ENCODE data around the gene ULBP1.
A peak's percentile ranks its signal among the peaks of the same experiment; 100 is the strongest.
"Not testable (repeated sequence)": the region's sequence is repeated elsewhere in the genome, so short reads cannot be mapped to it uniquely, and the experiment has no call there.

The ULBP1 gene

DNA sequence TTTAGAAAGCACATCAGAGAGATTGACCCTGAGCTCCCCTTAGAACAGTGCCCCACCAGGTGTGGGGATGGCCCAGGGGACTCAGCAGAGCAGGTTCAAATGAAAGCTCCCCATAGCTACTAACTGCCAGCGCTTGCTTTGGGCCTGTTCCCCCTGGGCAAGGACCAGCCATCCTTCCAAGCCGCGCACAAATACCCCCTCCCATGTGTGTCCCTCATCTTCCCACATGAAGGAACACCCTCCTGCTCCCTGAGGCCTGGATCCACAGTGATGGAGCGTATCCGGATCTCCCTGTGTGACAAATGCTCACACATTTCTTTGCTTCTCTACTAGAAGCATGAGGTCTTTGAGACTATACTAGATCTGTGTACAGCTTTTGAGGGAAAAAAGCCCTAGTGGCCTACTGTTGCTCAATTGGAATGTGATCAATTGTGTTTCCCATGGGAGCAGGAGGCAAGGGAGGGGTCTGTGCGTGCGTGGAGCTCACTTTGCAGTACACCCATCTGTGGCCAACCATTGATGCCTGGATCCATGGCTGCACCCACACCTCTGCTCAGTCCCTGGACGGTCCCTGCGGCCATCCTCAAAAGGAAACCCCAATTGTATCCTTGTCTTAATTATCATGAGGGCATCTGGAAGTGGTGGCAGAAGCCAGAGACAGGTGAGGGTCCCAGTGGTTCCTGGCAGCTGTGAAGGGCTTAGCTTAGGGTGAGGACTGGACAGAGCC is 39.4 kb upstream of the ULBP1 start:
- TF ChIP-seq POLR2A (IDR thresholded peaks at IDR 0.05; ENCODE audit: low read depth, low read length): no peak
- TF ChIP-seq POLR2AphosphoS5 (IDR thresholded peaks at IDR 0.05; ENCODE audit: low read depth, low read length): no peak
- no peak for TF ChIP-seq TAF1 (IDR thresholded peaks at IDR 0.05; ENCODE audit: borderline replicate concordance, low read depth, low read length)
- FAIRE-seq: no peak
- DNase-seq (ENCODE audit: insufficient read length): no peak

- DNase-seq (ENCODE audit: insufficient read length) (no peak), FAIRE-seq (no peak)
- TF ChIP-seq TAF1 (IDR thresholded peaks at IDR 0.05; ENCODE audit: borderline replicate concordance, low read depth, low read length) (no peak), POLR2A (IDR thresholded peaks at IDR 0.05; ENCODE audit: low read depth, low read length) (no peak), POLR2AphosphoS5 (IDR thresholded peaks at IDR 0.05; ENCODE audit: low read depth, low read length) (no peak)
Measured at GRCh38 chr6:149924933-149925252, 38.9 kb upstream of the ULBP1 start.

- no peak for FAIRE-seq
- DNase-seq (ENCODE audit: insufficient read length): no peak
- TF ChIP-seq TAF1 (IDR thresholded peaks at IDR 0.05; ENCODE audit: borderline replicate concordance, low read depth, low read length) (no peak), POLR2A (IDR thresholded peaks at IDR 0.05; ENCODE audit: low read depth, low read length) (no peak), POLR2AphosphoS5 (IDR thresholded peaks at IDR 0.05; ENCODE audit: low read depth, low read length) (no peak)
Measured at GRCh38 chr6:149925253-149925973, 38.3 kb upstream of the ULBP1 start.

DNA sequence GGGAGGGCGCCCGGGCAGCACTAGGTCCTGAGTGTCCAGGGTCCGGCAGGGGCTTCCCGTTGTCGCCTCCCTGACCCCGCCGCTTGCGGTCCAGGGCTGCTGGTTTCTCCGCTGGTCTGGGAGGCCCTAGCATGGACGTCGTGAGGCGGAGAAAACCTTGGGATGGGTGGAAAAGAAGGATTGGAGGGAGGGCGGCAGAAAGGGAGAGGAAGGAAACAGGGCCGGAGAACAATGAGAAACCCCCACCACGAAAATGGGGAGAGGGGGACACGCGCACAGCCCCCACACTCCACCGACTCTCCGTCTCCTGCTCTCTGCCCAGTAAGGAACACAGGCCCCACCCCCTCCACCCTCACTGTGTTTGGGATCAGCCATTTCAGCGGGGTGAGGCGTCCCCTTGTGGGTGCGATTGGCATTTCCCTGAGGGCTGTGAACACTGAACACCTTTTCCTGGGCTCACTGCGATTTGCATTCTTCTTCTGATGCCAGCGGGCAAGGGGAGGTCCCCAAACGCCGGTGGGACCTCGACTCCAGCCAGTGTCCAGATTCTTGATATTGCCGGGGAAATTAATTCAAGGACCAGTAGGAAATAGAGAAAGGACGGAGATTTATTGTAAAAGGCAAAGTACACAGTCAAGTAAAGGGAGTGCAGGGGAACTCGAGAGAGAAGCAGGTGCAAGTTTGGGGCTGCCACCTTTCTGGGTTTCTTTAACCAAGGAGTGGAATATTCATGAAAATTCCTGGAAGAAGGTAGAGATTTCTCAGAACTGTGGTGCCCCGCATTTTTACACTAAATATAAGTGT is 37.6 kb upstream of the ULBP1 start:
- FAIRE-seq (no peak), DNase-seq (ENCODE audit: insufficient read length) (no peak)
- TF ChIP-seq POLR2A (IDR thresholded peaks at IDR 0.05; ENCODE audit: low read depth, low read length): no peak
- TF ChIP-seq TAF1 (IDR thresholded peaks at IDR 0.05; ENCODE audit: borderline replicate concordance, low read depth, low read length): no peak

DNA sequence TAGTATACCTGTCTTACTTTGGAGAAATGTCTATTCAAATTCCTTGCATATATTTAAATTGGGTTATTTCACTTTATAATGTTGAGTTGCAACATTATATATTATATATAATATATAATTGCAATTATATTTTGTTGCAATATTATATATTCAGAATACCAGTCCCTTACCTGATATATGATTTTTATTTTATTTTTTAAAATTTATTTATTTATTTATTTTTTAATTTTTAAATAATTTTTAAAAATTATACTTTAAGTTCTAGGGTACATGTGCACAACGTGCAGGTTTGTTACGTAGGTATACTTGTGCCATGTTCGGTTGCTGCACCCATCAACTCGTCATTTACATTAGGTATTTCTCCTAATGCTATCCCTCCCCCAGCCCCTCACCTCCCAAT is 36.7 kb upstream of the ULBP1 start:
- DNase-seq (ENCODE audit: insufficient read length); FAIRE-seq: not testable (repeated sequence)

DNA sequence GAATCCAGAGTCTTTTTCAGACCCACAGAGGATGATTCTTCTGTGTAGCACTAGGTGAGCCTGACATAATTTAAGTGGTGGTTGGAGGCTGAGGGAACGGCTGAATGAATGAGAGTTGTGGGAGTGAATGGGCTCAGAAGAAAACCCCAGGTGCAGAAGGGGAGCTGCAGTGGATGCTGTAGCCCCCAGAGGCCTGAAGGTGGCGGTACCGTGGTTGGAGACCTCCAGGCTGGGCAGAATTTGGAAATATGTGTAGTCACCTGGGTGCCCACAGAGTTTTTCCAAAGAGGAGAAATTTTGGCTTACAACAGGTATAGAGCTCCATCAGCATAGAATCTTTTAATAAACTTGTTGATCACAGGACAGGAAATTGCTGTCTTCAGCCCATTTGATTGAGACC is 34.3 kb upstream of the ULBP1 start:
- DNase-seq (ENCODE audit: insufficient read length) (no peak), FAIRE-seq (no peak)
- TF ChIP-seq TAF1 (IDR thresholded peaks at IDR 0.05; ENCODE audit: borderline replicate concordance, low read depth, low read length) (no peak), POLR2A (IDR thresholded peaks at IDR 0.05; ENCODE audit: low read depth, low read length) (no peak), POLR2AphosphoS5 (IDR thresholded peaks at IDR 0.05; ENCODE audit: low read depth, low read length) (no peak)

DNA sequence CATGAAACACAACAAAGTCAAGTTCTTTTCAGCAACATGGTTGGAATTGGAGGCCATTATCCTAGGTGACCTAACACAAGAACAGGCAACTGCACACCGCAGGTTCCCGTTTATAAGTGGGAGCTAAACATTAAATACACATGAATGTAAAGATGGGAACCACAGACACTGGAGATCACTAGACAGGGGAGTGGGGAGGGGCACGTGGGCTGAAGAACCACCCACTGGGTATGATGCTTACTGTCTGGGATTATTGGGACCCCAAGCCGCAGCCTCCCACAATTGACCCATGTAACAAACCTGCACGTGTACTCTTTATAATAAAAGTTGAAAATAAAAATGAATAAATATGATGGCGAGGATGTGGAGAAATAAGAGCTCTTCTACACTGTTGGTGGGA is 32.2 kb upstream of the ULBP1 start:
- no peak for FAIRE-seq
- DNase-seq (ENCODE audit: insufficient read length): no peak

DNA sequence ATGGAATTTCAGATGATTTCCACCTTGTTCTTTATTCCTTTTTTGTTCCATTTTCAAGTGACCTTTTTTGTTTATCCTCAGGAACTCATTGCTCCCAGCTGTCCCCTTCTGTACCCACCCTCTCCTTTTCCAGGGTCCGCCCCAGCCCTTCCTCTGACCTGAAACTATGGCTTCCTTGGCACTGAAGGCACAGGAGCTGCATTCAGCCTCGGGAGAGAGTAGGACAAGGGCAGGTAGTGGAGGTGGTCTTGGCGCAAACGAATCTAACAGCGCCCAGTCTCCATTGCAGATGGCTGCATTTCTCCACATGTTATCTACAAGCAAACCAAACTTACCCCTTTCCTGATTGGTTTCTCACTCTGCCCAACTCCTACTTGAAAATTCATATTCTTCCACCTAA is 30.7 kb upstream of the ULBP1 start:
- DNase-seq (ENCODE audit: insufficient read length) (no peak), FAIRE-seq (no peak)
- no peak for TF ChIP-seq TAF1 (IDR thresholded peaks at IDR 0.05; ENCODE audit: borderline replicate concordance, low read depth, low read length)
- no peak for TF ChIP-seq POLR2A (IDR thresholded peaks at IDR 0.05; ENCODE audit: low read depth, low read length)
- TF ChIP-seq POLR2AphosphoS5 (IDR thresholded peaks at IDR 0.05; ENCODE audit: low read depth, low read length): no peak

More for the DNA sequence above, 32.2 kb upstream of the ULBP1 start:
- no peak for TF ChIP-seq TAF1 (IDR thresholded peaks at IDR 0.05; ENCODE audit: borderline replicate concordance, low read depth, low read length)
- no peak for TF ChIP-seq POLR2AphosphoS5 (IDR thresholded peaks at IDR 0.05; ENCODE audit: low read depth, low read length)
- no peak for TF ChIP-seq POLR2A (IDR thresholded peaks at IDR 0.05; ENCODE audit: low read depth, low read length)

DNA sequence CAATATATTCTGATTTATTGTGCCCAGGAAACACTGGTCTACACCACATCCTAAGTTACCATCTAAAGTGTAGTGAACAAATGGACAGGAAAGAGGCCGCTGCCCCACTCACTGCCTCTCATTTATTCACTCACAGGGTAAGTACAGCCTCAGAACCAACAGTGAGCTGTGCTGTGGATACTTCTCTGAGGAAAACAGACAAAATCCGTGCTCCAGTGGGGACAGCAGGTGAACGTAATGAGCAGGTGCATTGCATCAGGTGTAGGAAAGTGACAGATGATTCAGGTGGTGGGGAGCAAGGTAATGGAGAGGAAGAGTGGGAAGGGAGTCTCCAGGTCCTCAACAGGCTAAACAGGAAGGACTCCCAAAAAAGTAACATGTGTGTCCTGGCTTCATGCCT is 30.3 kb upstream of the ULBP1 start:
- TF ChIP-seq POLR2AphosphoS5 (IDR thresholded peaks at IDR 0.05; ENCODE audit: low read depth, low read length) (no peak), POLR2A (IDR thresholded peaks at IDR 0.05; ENCODE audit: low read depth, low read length) (no peak), TAF1 (IDR thresholded peaks at IDR 0.05; ENCODE audit: borderline replicate concordance, low read depth, low read length) (no peak)
- DNase-seq (ENCODE audit: insufficient read length) (no peak), FAIRE-seq (no peak)

- peak; percentile 76 for FAIRE-seq
- TF ChIP-seq POLR2A (IDR thresholded peaks at IDR 0.05; ENCODE audit: low read depth, low read length) (no peak), POLR2AphosphoS5 (IDR thresholded peaks at IDR 0.05; ENCODE audit: low read depth, low read length) (no peak), TAF1 (IDR thresholded peaks at IDR 0.05; ENCODE audit: borderline replicate concordance, low read depth, low read length) (no peak)
- DNase-seq (ENCODE audit: insufficient read length): no peak
Measured at GRCh38 chr6:149934249-149935156, 29.2 kb upstream of the ULBP1 start.

GRCh38 chr6:149935246-149935645 is 28.5 kb upstream of the ULBP1 start:
- no peak for FAIRE-seq
- TF ChIP-seq POLR2A (IDR thresholded peaks at IDR 0.05; ENCODE audit: low read depth, low read length): no peak
- no peak for TF ChIP-seq TAF1 (IDR thresholded peaks at IDR 0.05; ENCODE audit: borderline replicate concordance, low read depth, low read length)
- TF ChIP-seq POLR2AphosphoS5 (IDR thresholded peaks at IDR 0.05; ENCODE audit: low read depth, low read length): no peak

More at GRCh38 chr6:149935246-149935645, 28.5 kb upstream of the ULBP1 start:
- no peak for DNase-seq (ENCODE audit: insufficient read length)

Data from GM12892 (cell line).